Activated CD8-positive, alpha-beta memory T cell treated with anti-CD3 and anti-CD28 coated beads, Interleukin-2, amount 50 U/mL, for 1 hour (primary cell): ENCODE data around the gene UBAP1L.
"Not testable (repeated sequence)": the region's sequence is repeated elsewhere in the genome, so short reads cannot be mapped to it uniquely, and the experiment has no call there.

Experiments used
- DNase-seq: peaks from one replicate; pipeline ENCODE4 v3.0.0-alpha.2; 2020; ENCODE audit errors: extremely low read depth

UBAP1L gene

DNA sequence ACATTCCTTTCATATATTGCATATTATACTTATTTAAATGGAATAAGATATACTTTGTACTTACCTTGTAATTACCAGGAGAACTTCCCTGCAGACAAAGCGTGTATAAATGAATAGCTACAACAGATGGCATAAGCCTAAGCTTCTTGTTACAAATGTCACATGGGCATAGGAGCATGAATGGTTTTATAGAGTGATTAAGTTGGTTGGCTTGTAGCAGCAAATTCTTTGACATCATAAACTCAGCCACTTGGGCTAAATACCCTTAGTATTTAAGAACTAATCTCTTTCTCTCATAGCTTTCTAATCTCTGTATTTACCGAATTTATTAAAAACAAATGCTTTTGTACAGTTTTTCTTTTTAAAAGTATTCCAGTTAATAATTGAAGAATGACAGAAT is at the start of gene UBAP1L:
Gene UBAP1L (minus strand): TSS at position 115 of the 400 bp plus-strand sequence. CDS start 8,985 bp downstream, outside the sequence.
- no peak for DNase-seq

DNA sequence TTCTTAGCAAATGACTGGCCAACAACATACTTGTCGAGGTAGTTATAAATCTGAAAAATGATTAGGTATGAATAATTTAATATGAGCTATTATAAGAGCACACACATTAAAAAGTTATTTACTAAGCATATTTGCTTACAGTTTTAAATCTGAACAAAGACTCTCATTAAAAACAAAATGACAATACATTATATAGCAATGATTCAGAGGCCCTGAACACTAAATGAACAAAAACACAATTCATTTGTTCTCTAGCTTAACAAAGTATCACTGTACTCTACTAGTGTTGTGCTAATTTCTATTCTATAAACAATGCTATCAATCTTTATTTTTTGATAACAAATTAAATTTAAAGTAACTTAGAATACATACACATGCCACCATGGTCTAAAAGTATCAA is 49.1 kb upstream of the UBAP1L start:
- no peak for DNase-seq

DNA sequence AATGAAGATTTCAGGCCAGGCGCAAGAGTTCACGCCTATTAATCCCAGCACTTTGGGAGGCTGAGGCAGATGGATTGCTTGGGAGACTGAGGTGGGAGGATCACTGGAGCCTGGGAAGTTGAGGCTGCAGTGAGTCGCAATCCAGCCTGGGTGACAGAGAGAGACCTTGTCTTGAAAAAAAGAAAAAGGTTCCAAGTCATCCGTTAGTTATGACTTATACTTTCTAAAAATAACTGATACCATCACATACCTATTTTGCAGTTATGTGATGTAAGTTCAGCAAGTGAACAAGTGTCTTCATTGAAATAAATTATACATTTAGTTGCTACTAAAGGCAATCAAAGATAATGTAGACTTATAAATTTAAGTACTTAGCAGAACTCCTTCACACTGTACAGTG is 48.0 kb upstream of the UBAP1L start:
- no peak for DNase-seq

DNA sequence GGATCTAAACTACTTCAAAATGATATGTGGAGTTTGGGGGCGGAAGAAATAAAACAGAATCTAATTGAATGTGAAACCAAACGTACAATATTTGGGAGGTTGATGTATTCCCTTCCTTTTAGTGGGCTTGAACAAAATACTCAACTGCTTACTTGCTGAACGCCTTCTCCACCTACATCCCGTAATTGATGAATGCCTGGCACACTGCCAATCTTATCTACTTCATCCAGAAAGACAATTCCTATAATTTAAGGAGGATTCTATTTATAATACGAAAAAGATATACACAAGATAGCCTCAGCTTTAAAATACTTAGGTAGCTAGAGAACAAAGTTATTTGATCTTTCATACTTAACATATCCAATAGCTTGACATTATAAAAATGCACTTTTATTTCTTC is 41.7 kb upstream of the UBAP1L start:
- DNase-seq: no peak

DNA sequence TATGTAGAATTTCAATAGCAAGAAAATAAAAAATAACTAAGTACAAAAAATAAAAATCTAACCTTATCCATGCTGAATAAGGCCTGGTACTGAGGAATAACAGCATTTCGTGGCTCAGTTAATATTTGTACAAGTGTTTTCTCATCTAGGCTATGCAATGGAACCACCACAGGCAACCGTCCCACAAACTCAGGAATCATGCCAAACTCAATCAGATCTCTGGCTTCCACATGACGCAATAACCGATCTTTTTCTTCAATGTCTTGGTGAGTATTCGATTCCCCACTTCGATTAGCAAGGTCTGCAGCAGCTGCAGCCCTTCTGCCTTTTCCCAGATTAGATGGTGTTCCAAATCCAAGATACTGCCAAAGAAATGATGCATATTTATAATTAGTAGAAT is 39.7 kb upstream of the UBAP1L start:
- no peak for DNase-seq

DNA sequence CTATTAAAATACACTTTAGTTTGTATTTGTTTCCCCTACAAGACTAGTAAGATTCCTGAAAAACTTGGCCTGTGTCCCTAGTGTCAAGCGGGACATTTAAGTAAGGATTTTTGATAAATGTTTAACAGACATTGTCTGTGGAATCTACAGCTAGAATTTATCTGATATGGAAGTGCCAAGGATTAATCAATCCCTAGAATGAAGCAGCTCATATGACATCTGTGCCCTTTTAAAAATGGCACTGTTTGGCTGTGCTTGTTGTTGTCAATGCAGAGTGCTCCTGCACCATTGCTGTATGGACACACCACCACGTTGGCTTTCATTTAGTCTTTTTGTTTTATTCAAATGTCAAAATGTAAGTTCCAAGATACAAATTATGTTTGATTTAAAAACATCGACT is 32.9 kb upstream of the UBAP1L start:
- no peak for DNase-seq

DNA sequence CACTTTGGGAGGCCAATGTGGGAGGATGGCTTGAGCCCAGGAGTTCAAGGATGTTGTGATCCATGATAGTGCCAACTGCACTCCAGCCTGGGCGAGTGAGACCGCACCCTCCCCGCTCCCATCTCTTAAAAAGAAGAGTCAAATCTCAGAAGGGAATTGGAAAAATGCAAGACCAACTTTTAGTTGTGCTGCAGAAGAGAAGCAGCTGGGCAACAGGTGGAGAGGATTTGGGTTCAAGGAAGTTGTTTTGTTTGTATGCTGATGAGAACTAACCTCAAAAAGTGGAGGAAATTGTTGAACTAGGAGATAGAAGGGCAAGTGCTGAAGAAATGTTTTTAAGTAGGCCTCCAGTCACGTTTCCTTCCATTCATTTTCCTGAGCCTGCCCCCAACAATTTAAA is 31.4 kb upstream of the UBAP1L start:
- DNase-seq: no peak

DNA sequence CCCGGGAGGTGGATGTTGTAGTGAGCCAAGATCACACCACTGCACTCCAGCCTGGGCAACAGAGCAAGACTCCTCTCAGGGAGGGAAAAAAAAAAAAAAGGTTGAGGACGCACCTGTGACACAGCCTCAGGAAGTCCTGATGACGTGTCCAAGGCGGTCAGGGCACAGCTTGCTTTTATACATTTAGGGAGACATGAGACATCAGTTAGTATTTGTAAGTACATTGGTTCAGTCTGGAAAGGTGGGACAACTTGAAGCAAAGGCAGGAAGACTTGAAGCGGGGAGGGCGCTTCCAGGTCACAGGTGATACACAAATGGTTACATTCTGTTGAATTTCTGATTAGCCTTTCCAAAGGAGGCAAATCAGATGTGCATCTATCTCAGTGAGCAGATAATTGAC is 23.6 kb upstream of the UBAP1L start:
- not testable (repeated sequence) for DNase-seq

DNA sequence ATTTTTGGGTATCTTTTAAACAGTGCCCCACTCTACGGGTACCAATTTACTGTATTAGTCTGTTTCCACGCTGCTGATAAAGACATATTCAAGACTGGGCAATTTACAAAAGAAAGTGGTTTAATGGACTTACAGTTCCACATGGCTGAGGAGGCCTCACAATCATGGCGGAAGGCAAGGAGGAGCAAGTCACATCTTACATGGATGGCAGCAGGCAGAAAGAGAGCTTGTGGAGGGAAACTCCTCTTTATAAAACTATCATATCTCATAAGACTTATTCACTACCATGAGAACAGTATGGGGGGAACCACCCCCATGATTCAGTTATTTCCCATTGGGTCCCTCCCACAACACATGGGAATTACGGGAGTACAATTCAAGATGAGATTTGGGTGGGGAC is 22.9 kb upstream of the UBAP1L start:
- DNase-seq: not testable (repeated sequence)

DNA sequence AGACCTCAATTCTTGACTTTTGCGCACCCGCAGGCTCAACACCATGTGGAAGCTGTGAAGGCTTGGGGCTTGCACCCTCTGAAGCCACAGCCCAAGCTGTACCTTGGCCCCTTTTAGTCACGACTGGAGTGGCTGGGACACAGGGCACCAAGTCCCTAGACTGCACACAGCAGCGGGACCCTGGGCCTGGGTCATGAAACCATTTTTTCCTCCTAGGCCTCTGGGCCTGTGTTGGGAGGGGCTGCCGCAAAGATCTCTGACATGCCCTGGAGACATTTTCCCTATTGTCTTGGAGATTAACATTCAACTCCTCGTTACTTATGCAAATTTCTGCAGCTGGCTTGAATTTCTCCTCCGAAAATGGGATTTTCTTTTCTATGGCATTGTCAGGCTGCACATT is 22.1 kb upstream of the UBAP1L start:
- DNase-seq: not testable (repeated sequence)

DNA sequence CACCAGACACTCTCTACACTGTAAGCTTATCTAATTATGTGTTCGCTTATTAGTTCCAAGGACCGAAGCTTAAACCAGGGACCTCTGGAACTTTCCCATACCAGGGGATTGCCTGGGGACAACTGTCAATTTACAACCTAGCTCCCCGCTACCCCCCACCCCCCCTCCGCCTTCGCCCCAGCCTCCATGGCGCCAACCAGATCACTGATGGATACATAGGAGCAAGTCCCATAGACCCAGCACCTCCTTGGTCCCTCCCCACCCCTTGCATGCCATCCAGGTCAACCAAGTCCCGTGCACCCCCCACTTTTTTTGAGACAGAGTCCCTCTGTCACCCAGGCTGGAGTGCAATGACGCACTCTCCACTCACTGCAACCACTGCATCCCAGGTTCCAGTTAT is 19.5 kb upstream of the UBAP1L start:
- DNase-seq: no peak

DNA sequence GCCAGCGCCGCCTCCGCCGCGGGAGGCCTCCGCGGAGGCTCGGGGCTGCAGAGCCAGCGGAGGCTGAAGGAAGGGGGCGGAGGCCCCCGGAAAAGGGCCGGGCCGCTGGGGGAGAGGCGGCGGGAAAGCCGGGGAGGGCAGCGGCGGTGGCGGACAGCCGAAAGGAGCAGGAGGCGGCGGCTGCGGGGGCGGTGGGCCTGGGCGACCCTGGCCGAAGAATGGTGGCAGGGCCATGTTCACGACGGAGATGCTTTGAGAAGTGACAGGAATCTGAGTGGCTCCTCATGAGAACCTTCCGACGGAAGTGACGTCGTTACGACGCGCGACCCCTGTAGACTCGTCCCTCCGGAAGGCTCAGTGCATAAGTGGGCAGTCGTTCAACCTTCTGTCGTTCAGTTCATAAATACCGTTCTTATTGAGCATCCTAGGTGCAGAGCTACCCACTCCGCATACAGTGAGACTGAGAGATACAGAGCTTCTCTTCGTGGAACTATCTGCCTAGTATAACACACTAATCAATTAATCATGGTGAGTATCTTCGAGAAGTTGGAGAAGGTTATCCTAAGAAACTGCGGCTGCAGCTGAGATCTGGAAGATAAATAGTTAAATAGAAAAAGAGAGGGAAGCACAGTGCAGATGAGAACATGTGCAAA is 18.7 kb upstream of the UBAP1L start, which contains the start of gene PDCD7:
Gene PDCD7 (minus strand): TSS at position 261 of the 653 bp plus-strand sequence. CDS start 27 bp downstream, at position 234.
- peak; percentile 68 for DNase-seq

DNA sequence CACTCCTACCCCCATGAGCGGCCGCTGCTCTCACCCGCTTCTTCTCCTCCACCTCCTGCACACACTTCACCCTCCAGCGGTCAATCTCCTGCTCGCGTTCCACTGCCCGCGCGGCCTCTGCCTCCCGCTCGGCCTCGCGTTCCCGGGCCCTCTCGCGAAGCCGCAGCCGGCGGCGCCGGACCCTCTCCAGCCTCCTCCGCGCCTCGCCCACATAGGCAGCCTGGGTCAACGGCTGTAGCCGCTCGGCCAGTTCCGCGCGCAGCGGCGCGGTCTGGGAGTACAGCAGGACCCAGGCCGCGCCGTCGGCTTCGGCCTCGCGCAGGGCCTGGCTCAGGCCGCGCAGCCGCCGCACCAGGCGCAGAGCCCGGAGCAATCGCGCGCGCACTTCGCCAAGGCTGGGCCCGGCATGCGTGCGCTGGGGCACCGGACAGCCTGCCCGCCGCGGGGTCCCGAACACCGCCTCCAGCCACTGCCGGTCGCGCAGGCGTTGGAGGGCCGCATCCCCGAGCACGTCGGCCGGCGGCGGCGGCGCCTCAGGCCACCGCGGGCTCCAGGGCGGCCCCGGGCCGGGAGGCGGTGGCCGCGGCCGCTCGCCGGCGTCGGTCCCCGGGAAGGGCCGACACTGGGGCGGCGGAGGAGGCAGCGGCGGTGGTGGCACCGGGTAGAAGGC is 18.0 kb upstream of the UBAP1L start:
- DNase-seq: no peak

DNA sequence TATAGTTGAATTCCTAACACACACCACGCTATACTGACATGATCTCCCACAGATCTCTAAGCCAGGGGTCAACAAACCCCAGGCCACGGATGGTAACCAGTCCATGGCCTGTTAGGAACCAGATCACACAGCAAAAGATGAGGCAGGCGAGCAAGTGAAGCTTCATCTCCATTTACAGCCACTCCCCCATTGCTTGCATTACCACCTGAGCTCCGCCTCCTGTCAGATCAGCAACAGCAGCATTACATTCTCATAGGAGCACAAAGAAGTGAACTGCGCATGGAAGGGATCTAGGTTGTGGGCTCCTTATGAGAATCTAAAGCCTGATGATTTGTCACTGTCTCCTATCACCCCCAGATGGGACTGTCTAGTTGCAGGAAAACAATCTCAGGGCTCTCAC is 15.9 kb upstream of the UBAP1L start:
- DNase-seq: no peak

DNA sequence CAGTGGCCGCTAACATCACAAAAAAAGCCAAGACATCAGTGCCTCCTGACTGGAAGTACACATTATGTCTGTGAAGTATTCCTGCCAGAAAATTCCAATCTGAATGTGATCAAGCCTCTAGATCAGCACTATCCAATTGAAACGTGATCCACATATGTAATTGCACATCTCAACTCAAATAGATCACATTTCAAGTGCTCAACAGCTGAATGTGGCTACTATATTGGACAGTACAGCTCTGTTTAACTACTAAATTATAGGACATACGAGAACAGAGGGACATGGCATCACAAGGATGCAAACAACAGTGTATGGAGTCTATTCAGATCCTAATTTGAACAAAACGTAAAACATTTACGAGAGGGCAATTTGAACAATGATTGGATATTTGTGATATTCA is 542 bp upstream of the UBAP1L start:
- no peak for DNase-seq

DNA sequence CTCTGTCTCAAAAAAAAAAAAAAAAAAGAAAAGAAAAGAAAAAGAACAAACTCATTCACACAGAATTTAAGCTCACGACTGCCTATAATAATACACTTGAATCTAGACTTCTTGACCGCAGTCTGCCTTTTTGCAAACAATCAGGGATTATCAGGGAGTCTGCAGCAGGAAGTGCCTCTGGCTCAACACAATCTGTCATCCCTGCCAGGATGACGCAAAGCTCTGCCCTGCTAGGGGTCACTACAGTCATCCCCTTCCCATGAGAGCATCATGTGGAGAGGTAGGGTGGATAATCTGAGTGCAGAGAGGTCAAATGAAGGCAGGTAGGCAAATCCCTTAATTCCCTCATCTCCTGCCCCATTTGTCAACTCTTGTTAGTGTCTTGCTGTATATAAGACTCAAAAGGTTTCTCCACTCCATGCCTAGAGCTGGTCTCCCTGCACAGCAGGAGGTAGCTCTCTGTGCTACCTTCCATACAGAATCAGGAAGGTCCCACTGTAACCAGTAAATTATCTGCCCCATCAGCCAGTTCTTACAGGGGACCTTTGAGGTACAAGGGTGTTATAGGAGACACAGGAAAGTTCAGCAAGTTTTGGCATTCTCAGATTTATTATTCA is 4.2 kb downstream of the UBAP1L start:
- DNase-seq: no peak

DNA sequence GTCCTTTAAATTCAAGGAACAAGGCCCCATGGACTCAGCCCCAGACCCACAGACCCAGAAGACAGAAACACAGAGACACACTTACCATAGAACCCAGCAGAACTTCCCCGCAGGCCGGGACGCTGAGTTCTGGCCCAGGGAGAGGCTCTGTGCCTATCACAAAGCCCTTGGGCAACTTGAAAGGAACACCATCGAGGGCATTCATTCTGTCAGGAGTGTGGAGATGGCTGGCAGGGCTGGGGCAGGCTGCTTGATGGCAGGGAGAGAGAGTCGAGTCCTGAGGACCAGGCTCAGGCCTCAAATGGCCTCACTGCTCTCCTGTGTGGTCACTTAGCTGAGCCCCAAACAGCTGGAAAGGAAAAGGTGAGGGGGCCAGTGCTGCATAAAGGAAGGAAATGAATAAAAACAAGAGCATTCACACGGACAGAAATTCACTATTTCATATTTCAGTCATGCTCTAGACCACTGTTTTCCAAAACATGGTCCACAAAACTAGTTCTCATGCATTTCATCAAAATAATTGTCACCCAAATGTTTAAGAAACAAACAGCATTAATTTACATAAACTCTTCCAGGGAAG is 8.9 kb downstream of the UBAP1L start:
- no peak for DNase-seq

DNA sequence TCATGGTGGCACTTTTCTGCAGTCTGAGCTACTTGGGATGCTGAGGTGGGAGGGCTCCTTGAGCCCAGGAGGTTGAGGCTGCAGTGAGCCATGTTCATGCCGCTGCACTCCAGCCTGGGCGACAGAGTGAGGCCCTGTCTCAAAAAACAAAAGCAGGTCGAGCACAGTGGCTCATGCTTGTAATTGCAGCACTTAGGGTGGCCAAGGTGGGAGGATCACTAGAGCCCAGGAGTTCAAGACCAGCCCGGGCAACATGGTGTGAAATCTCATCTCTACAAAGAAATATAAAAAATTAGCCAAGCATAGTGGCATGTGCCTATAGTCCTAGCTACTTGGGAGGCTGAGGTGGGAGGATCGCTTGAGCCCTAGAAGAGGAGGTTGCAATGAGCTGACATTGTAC is 10.0 kb downstream of the UBAP1L start:
- DNase-seq: no peak

DNA sequence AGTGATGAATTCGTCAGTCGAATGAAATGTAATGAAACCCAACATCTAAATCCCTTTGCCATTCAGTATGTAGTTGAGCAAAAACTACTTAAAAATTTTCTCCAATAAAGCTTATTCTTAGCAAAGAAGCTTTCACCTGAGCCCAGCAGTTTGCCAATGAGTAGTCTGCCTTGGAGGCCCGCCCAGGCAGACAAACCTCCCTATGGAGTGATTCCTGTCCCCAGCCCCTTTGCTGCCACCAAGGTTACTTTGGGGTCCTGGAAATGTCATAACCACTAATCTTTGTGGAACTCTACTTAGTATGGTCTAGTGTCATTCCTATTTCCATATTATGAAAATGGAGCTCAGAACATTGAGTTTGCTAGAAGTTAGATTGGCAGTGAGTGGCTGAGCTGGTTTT is 12.1 kb downstream of the UBAP1L start:
- DNase-seq: no peak

DNA sequence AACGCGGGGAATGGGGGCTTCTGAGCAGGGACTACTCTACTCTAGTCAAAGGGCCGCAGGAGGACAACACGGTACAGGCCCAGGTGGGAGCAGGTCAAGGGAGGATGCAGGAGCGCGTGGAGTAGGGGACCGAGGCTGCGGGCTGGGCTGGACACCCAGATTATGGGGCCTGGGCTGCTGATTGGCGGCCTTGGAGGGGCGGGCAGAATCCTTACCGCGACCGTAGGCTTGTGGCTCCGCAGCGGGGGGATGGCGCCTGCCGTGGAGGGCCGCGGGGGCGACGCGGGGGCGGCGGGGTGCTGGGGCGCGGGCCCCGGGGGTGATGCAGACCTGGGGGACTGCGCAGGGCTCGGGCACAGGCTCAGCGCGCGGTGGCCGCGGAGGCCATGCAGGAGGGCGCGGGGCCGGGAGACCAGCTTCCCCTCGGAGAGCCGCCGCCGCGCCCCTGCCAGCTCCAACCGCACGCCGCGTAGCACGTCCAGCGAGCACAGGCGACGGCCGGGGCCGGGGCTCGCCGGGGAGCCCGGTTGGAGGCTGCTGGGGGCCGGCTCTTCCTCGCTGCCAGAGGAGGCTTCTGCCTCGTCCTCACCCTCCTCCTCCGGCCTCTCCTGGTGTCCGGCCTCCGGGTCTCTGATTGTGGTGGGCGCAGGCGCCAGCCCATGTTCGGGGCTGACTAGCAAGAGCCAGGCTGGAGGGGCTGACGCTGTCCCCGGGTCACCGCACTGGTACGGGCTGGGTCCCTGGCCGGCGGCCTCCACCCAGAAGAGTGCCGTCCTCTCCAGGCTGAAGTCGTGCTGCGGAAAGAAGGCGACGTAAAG is 12.9 kb downstream of the UBAP1L start:
- no peak for DNase-seq

DNA sequence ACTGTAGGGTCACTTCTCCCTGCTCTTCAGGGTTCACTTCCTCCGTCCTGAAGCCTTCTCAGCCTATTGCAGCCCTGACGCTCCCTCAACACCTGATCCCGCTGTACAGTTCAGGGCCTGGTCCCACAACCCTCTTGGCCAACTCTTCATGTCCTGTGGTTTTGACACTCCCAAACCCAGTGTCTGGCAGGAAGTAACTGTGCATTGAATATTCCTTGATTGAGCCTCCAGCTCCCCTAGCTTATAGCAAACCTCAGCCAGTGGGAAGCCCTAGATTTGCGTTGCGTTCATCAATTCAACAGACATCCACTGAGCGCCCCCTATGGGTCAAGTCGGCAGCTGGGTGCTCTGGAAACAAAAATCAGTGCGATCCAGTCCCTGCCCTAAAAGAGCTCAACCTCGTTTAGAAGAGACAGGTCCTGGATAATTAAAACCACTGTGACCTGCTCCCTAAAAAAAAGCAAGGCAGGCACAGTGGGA is 13.5 kb downstream of the UBAP1L start:
- DNase-seq: no peak

DNA sequence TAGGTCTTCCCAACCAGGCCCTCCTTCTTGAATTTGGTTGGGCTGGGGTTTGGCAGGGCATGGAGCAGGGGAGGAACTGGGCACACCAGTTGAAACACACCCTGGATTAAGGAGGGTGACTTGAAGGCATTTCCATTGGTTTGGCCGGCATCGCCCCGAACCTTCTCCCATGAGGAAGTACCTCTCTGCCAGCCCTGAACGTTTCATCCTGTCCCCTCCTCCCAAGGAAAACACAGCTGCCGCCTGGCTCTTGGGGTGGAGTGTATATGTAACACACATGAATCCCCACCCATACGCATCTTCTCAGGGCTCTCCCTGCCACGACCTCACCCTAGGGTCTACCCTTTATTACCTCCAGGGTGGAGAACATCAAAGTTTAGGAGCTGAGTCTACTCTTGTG is 14.6 kb downstream of the UBAP1L start:
- DNase-seq: no peak
